ENCODE results near the gene SLC37A3.
A peak's percentile ranks its signal among the peaks of the same experiment; 100 is the strongest.
"Not testable (repeated sequence)": the region's sequence is repeated elsewhere in the genome, so short reads cannot be mapped to it uniquely, and the experiment has no call there.

SLC37A3 gene

GRCh38 chr7:140342727-140343514, 55.4 kb downstream of the SLC37A3 start:
- DNase-seq: no peak

- not testable (repeated sequence) for DNase-seq
These were observed 59.4 kb downstream of the SLC37A3 start for GRCh38 chr7:140338959-140339358.

GRCh38 chr7:140334341-140335057, 63.8 kb downstream of the SLC37A3 start:
- DNase-seq: no peak

- DNase-seq: no peak
These were observed 64.6 kb downstream of the SLC37A3 start for GRCh38 chr7:140333686-140334085.

- no peak for DNase-seq
These were observed 65.1 kb downstream of the SLC37A3 start for GRCh38 chr7:140333223-140333622.

GRCh38 chr7:140330595-140330994, 67.7 kb downstream of the SLC37A3 start:
- no peak for DNase-seq

- DNase-seq: no peak
These were observed 68.2 kb downstream of the SLC37A3 start for GRCh38 chr7:140330128-140330527.

GRCh38 chr7:140327261-140327661, 71.1 kb downstream of the SLC37A3 start:
- DNase-seq: no peak

GRCh38 chr7:140326116-140326928, 72.0 kb downstream of the SLC37A3 start:
- peak; percentile 58 for DNase-seq

- DNase-seq: no peak
These were observed 72.7 kb downstream of the SLC37A3 start for GRCh38 chr7:140325600-140325999.

GRCh38 chr7:140324714-140325113, 73.6 kb downstream of the SLC37A3 start:
- no peak for DNase-seq

- no peak for DNase-seq
These were observed 75.6 kb downstream of the SLC37A3 start for GRCh38 chr7:140322759-140323158.

GRCh38 chr7:140320078-140320477, 78.3 kb downstream of the SLC37A3 start:
- not testable (repeated sequence) for DNase-seq

- DNase-seq: no peak
These were observed 80.3 kb downstream of the SLC37A3 start for GRCh38 chr7:140317999-140318398.

GRCh38 chr7:140317597-140317996, 80.7 kb downstream of the SLC37A3 start:
- peak; percentile 9 for DNase-seq

- DNase-seq: peak; percentile 31
These were observed 82.1 kb downstream of the SLC37A3 start for GRCh38 chr7:140316165-140316661.

GRCh38 chr7:140315498-140316164, 82.7 kb downstream of the SLC37A3 start:
- DNase-seq: no peak

- no peak for DNase-seq
These were observed 83.5 kb downstream of the SLC37A3 start for GRCh38 chr7:140314573-140315480.

- DNase-seq: no peak
These were observed 86.0 kb downstream of the SLC37A3 start for GRCh38 chr7:140312141-140312846.

GRCh38 chr7:140311128-140311527, 87.2 kb downstream of the SLC37A3 start:
- not testable (repeated sequence) for DNase-seq
